Measurements from ENCODE around the gene GAS2L2. TPM values are rescaled to one million over a fixed set of nuclear protein-coding genes. Genes with fewer than 3 reads are reported as not detected.
A peak's percentile ranks its signal among the peaks of the same experiment; 100 is the strongest.

The GAS2L2 gene
- total RNA-seq, 1 donor from 2014 or later = not detected

- H3K4me3 Mint-ChIP-seq = no peak overlapping the region
- Histone ChIP-seq H3K27ac (no peak overlapping the region), H3K4me2 (peak overlapping the region; percentile 65)
Measured at GRCh38 chr17:35715416-35715815, 37.6 kb downstream of the GAS2L2 start.

GRCh38 chr17:35714988-35715387 is 38.1 kb downstream of the GAS2L2 start:
- Histone ChIP-seq H3K4me3 (peak overlapping the region; percentile 11), H3K27me3 (no peaks in the 10 kb centered on the region), H4K20me1 (ENCODE audit: low read depth) (peaks cover 17% of the 10 kb centered on the region), H3F3A (ENCODE audit: low read depth) (peaks cover 19% of the 10 kb centered on the region), H3K9me3 (ENCODE audit: low read depth) (no peaks in the 10 kb centered on the region), H2AFZ (replicated peaks) (no peak overlapping the region), H3K36me3 (peaks cover 3% of the 10 kb centered on the region), H3K4me1 (peaks cover 26% of the 10 kb centered on the region), H3K27ac (no peak overlapping the region), H3K79me2 (ENCODE audit: low read depth) (no peaks in the 10 kb centered on the region), H3K4me2 (peak overlapping the region; percentile 65), H3K9ac (no peak overlapping the region)
- H3K27me3 Mint-ChIP-seq (ENCODE audit: insufficient read depth, low read depth) = no peaks in the 10 kb centered on the region
- peaks cover 13% of the 10 kb centered on the region for H3K4me1 Mint-ChIP-seq
- no peak overlapping the region for H3K27ac Mint-ChIP-seq
- no peaks in the 10 kb centered on the region for H3K9me3 Mint-ChIP-seq
- no peak overlapping the region for H3K4me3 Mint-ChIP-seq
- DNase-seq (ENCODE audit: low spot score) = no peak
- peaks cover 17% of the 10 kb centered on the region for H3K36me3 Mint-ChIP-seq
- TF ChIP-seq CTCF (IDR thresholded peaks at IDR 0.05) (no peak), EZH2phosphoT487 (IDR thresholded peaks at IDR 0.05) (no peak), EZH2 (IDR thresholded peaks at IDR 0.05) (no peak)

More at GRCh38 chr17:35715416-35715815, 37.6 kb downstream of the GAS2L2 start:
- Histone ChIP-seq H3K79me2 (ENCODE audit: low read depth) (no peaks in the 10 kb centered on the region), H3K4me3 (peak overlapping the region; percentile 11), H3K36me3 (no peaks in the 10 kb centered on the region), H2AFZ (replicated peaks) (no peak overlapping the region), H3K9ac (no peak overlapping the region), H3K4me1 (peaks cover 26% of the 10 kb centered on the region), H4K20me1 (ENCODE audit: low read depth) (peaks cover 19% of the 10 kb centered on the region), H3K27me3 (no peaks in the 10 kb centered on the region), H3K9me3 (ENCODE audit: low read depth) (no peaks in the 10 kb centered on the region), H3F3A (ENCODE audit: low read depth) (peaks cover 15% of the 10 kb centered on the region)
- TF ChIP-seq EZH2phosphoT487 (IDR thresholded peaks at IDR 0.05) = no peak
- no peak for TF ChIP-seq EZH2 (IDR thresholded peaks at IDR 0.05)
- no peak for TF ChIP-seq CTCF (IDR thresholded peaks at IDR 0.05)
- Mint-ChIP-seq H3K4me1 (peaks cover 13% of the 10 kb centered on the region), H3K36me3 (peaks cover 15% of the 10 kb centered on the region), H3K27me3 (ENCODE audit: insufficient read depth, low read depth) (no peaks in the 10 kb centered on the region), H3K27ac (no peak overlapping the region), H3K9me3 (no peaks in the 10 kb centered on the region)
- peak; percentile 91 for DNase-seq (ENCODE audit: low spot score)

- DNase-seq (ENCODE audit: low spot score) = no peak
- no peak overlapping the region for H3K4me3 ChIP-seq
- H3K27me3 ChIP-seq = no peaks in the 10 kb centered on the region
- H4K20me1 ChIP-seq (ENCODE audit: low read depth) = peaks cover 16% of the 10 kb centered on the region
- no peaks in the 10 kb centered on the region for H3K79me2 ChIP-seq (ENCODE audit: low read depth)
- peaks cover 26% of the 10 kb centered on the region for H3K4me1 ChIP-seq
- H3K36me3 ChIP-seq = peaks cover 7% of the 10 kb centered on the region
- H3K4me3 Mint-ChIP-seq = no peak overlapping the region
- no peak overlapping the region for H2AFZ ChIP-seq (replicated peaks)
- H3K9me3 Mint-ChIP-seq = no peaks in the 10 kb centered on the region
- no peak overlapping the region for H3K27ac Mint-ChIP-seq
- no peak overlapping the region for H3K9ac ChIP-seq
- H3K36me3 Mint-ChIP-seq = peaks cover 11% of the 10 kb centered on the region
- H3K4me2 ChIP-seq = no peak overlapping the region
- no peaks in the 10 kb centered on the region for H3K9me3 ChIP-seq (ENCODE audit: low read depth)
- peaks cover 13% of the 10 kb centered on the region for H3K4me1 Mint-ChIP-seq
- TF ChIP-seq CTCF (IDR thresholded peaks at IDR 0.05) (no peak), EZH2phosphoT487 (IDR thresholded peaks at IDR 0.05) (no peak), EZH2 (IDR thresholded peaks at IDR 0.05) (no peak)
- no peak overlapping the region for H3K27ac ChIP-seq
- no peaks in the 10 kb centered on the region for H3K27me3 Mint-ChIP-seq (ENCODE audit: insufficient read depth, low read depth)
- peaks cover 20% of the 10 kb centered on the region for H3F3A ChIP-seq (ENCODE audit: low read depth)
Measured at GRCh38 chr17:35713069-35713728, 39.8 kb downstream of the GAS2L2 start.

Data from neural progenitor cell (in vitro differentiated cells).